ENCODE data around the gene DNAH14. TPM values are rescaled to one million over a fixed set of nuclear protein-coding genes. Genes with fewer than 3 reads are reported as not detected.

DNAH14 gene
- total RNA-seq, 2 experiments from 2014 or later, result 1.8 to 2.3 TPM

GRCh38 chr1:225413708-225414375 lies 484.4 kb downstream of the DNAH14 start:
- Mint-ChIP-seq H3K27ac (no peak overlapping the region), H3K4me3 (no peak overlapping the region), H3K9me3 (no peaks in the 10 kb centered on the region), H3K4me1 (ENCODE audit: low read depth) (peaks cover 12% of the 10 kb centered on the region), H3K27me3 (no peaks in the 10 kb centered on the region), H3K36me3 (ENCODE audit: low read depth) (peaks cover 63% of the 10 kb centered on the region)
- ChIA-PET CTCF (interaction anchor here (1.3 to 2.6 kb wide), 2 partner anchors 11 to 16 kb away, joined by 4 to 7 read pairs; no protein-coding TSS in a partner anchor), POLR2A (interaction anchor here (1.2 kb wide), 1 partner anchor 15 kb away, joined by 3 read pairs; no protein-coding TSS in a partner anchor)
- ATAC-seq (no peak), DNase-seq (no peak)
- TF ChIP-seq, protein P1, sequence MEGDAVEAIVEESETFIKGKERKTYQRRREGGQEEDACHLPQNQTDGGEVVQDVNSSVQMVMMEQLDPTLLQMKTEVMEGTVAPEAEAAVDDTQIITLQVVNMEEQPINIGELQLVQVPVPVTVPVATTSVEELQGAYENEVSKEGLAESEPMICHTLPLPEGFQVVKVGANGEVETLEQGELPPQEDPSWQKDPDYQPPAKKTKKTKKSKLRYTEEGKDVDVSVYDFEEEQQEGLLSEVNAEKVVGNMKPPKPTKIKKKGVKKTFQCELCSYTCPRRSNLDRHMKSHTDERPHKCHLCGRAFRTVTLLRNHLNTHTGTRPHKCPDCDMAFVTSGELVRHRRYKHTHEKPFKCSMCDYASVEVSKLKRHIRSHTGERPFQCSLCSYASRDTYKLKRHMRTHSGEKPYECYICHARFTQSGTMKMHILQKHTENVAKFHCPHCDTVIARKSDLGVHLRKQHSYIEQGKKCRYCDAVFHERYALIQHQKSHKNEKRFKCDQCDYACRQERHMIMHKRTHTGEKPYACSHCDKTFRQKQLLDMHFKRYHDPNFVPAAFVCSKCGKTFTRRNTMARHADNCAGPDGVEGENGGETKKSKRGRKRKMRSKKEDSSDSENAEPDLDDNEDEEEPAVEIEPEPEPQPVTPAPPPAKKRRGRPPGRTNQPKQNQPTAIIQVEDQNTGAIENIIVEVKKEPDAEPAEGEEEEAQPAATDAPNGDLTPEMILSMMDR (IDR thresholded peaks at IDR 0.05), result no peak
- intact Hi-C loops (cut with micrococcal nuclease), result no loop called here

- TF ChIP-seq, protein P1 (IDR thresholded peaks at IDR 0.05), result no peak
- H3K4me1 Mint-ChIP-seq (ENCODE audit: low read depth), result peaks cover 15% of the 10 kb centered on the region
- ATAC-seq (no peak), DNase-seq (no peak)
- H3K27ac Mint-ChIP-seq, result no peak overlapping the region
- ChIA-PET POLR2A (no interaction called here), CTCF (interaction anchor here (1.2 to 2.6 kb wide), 2 partner anchors 10 to 11 kb away, joined by 3 to 7 read pairs; no protein-coding TSS in a partner anchor)
- no peak overlapping the region for H3K4me3 Mint-ChIP-seq
- H3K36me3 Mint-ChIP-seq (ENCODE audit: low read depth), result peaks cover 62% of the 10 kb centered on the region
- H3K27me3 Mint-ChIP-seq, result no peaks in the 10 kb centered on the region
- H3K9me3 Mint-ChIP-seq, result no peaks in the 10 kb centered on the region
- intact Hi-C loops (cut with micrococcal nuclease), result no loop called here
Observed at GRCh38 chr1:225415307-225415706, 485.8 kb downstream of the DNAH14 start.

GRCh38 chr1:225415967-225416745 lies 486.7 kb downstream of the DNAH14 start:
- ChIA-PET CTCF (interaction anchor here (0.9 kb wide), 1 partner anchor 8 kb away, joined by 4 read pairs; no protein-coding TSS in a partner anchor), POLR2A (no interaction called here)
- Mint-ChIP-seq H3K9me3 (no peaks in the 10 kb centered on the region), H3K27ac (no peak overlapping the region), H3K4me1 (ENCODE audit: low read depth) (peaks cover 14% of the 10 kb centered on the region), H3K4me3 (no peak overlapping the region), H3K36me3 (ENCODE audit: low read depth) (peaks cover 64% of the 10 kb centered on the region), H3K27me3 (no peaks in the 10 kb centered on the region)
- no peak for DNase-seq
- intact Hi-C loops (cut with micrococcal nuclease), result no loop called here
- TF ChIP-seq, protein P1 (IDR thresholded peaks at IDR 0.05), result no peak
- no peak for ATAC-seq

DNA sequence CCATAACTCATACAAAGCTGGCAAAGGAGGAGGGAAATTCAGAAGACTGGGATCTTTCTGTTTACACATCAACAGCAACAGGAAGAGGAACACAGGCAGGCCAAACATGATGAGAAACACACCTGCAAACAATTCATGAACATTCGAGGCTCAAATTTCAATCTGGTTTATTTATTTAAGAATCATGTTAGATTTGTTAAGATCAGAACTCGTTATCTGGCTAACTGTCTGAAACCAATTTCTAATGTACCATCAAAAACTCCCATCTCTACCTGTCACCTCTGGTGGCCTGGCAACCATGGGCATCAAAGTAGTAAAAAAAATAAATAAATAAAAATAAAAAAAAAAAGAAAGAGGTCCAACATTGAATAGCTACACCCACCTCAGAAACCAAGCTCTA lies 488.6 kb downstream of the DNAH14 start:
- ATAC-seq, result no peak
- Mint-ChIP-seq H3K27me3 (no peaks in the 10 kb centered on the region), H3K27ac (no peak overlapping the region), H3K4me3 (no peak overlapping the region), H3K9me3 (no peaks in the 10 kb centered on the region), H3K36me3 (ENCODE audit: low read depth) (peaks cover 69% of the 10 kb centered on the region), H3K4me1 (ENCODE audit: low read depth) (peaks cover 27% of the 10 kb centered on the region)
- intact Hi-C loops (cut with micrococcal nuclease), result no loop called here
- TF ChIP-seq, protein P1 (IDR thresholded peaks at IDR 0.05), result no peak
- CTCF ChIA-PET, result interaction anchor here (1.3 kb wide), 2 partner anchors 23 to 28 kb away, joined by 3 read pairs; no protein-coding TSS in a partner anchor
- DNase-seq, result no peak
- POLR2A ChIA-PET, result interaction anchor here (0.6 to 1.5 kb wide), 3 partner anchors 11 to 95 kb away, joined by 3 to 5 read pairs (median 3); no protein-coding TSS in a partner anchor
